Right ventricle myocardium superior (tissue), 1 donor: ENCODE measurements around the gene SIGLEC15. TPM values are rescaled to one million over a fixed set of nuclear protein-coding genes. Genes with fewer than 3 reads are reported as not detected.
A peak's percentile ranks its signal among the peaks of the same experiment; 100 is the strongest.
"Not testable (repeated sequence)": the region's sequence is repeated elsewhere in the genome, so short reads cannot be mapped to it uniquely, and the experiment has no call there.

Source experiments
- ATAC-seq: fragments of 200-7000 bp; cut with Tn5 transposase; one replicate; pipeline ENCODE4 v1.9.1; 2020; ENCODE audit warnings: mild to moderate bottlenecking; ENCODE audit not compliant: poor library complexity
- DNase-seq: peaks from one replicate; pipeline ENCODE4 v3.0.0-alpha.2; 2020
- intact Hi-C: fragments of 100-400 bp; cut with DNase I; formaldehyde crosslinking; loops from one replicate; pipeline ENCODE4 v1.11.2; 2022
- total RNA-seq: library from RNA; stranded (reverse); fragmentation: NEBNext Ultra II Directional; extraction: Animal tissue kit (Norgen Biotek cat#: 25700); gene quantifications from one replicate; pipeline ENCODE4 v1.2.1, GENCODE V29; 2021
- donor health status: DM: no; HTN: yes; CAD: no; lungs with severe emphysema.

Gene SIGLEC15
- total RNA-seq, 1 donor from 2014 or later, result not detected

DNA sequence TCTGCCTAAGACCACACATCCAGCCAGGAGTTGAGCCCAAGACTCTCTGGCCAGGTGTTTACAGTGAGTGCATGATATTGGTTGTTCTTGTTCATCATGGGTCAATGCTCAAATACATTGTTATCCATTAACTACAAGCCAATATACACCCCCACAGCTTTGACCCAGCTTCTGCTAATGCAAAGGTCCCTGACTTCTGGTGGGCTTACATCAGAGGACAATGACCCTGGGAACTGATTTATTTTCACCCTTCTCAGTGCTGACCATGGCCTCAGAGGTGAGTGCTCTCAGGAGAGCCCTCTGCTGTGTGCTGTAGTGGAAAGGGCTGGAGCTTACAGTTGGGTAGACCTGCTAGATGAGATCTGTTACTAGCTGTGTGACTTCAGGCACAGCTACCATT is 10.7 kb upstream of the SIGLEC15 start:
- intact Hi-C loops, DNase-seq, ATAC-seq: not testable (repeated sequence)

DNA sequence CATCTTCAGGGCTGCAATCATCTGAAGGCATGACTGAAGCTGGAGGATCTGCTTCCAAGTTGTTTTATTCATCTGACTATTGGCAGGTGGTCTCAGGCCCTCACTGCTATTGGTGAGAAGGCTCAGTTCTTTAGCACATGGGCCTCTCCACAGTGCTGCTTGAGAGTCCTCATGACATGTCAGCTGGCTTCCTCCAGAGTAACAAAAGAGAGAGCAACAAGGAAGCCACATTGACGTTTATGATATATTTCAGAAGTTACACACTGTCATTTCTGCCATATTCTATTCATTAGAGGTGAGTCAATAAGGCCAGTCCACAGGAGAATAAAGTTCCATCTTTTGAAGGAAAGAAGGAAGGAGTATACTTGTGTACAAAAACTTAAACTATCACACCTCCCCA is 7.9 kb upstream of the SIGLEC15 start:
- no peak for ATAC-seq
- intact Hi-C loops, result no loop called here
- DNase-seq, result no peak

DNA sequence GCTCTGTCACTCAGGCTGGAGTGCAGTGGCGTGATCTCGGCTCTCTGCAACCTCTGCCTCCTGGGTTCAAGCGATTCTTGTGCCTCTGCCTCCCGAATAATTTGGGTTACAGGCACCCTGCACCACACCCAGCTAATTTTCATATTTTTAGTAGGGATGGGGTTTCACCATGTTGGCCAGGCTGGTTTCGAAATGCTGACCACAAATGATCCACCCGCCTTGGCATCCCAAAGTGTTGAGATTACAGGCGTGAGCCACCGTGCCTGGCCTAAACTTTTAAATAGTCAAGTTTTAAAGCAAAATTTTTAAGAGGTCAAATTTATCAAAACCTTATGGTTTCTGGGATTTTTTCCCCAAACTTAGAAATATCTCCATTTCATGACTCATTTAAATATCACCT is 6.7 kb upstream of the SIGLEC15 start:
- intact Hi-C loops, result not testable (repeated sequence)

DNA sequence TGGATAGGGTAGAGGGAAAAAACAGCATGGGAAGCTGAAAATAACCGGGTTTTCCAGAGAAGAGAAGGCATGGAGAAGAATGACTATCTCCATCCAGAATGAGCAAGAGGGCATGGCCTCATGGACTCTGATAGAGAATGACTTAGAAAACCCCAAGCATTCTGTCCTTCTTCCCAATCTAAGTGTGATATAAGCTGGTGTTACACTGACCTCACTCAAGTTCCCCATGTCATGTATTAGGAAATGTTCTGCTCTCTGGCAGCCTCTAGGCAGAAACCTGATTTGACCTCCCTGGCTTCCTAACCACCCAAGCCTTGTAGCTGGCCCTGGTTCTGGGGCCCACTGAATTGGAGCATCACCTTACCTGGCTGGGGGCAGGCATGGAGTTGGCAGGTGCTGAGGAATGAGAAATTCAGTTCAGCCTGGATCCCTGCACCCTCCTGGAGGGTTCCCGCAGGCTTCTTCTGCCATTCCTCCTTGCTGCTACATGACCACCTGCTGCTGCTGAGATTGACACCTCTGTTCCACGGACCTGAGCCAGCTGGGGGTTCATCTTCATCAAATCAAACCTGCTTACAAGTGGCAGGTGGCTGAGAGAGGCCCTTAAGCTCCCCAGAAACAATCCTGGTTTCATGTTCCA is 5.2 kb upstream of the SIGLEC15 start:
- intact Hi-C loops, result no loop called here

More for the DNA sequence above, 6.7 kb upstream of the SIGLEC15 start:
- ATAC-seq, DNase-seq: not testable (repeated sequence)

DNA sequence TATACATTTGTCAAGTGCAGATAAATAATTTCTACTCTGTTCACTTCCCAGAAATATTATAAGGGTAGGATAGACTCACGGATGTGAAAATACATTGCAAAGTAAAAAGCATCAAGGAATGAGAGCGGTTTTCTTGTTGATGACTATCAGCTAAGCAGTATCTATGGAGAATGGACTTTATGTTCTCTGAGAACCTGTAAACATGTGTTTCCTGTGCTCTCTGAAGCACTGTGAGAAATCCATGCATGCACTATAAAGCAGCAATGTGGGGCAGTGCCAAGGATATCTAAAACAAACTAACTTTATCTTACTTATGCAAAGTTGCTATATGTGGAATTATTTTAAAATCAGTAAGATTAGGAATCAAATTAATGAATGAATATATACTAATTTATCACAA is 4.4 kb upstream of the SIGLEC15 start:
- intact Hi-C loops, result no loop called here
- ATAC-seq, result no peak
- no peak for DNase-seq

More for the DNA sequence above, 5.2 kb upstream of the SIGLEC15 start:
- ATAC-seq (no peak), DNase-seq (no peak)

DNA sequence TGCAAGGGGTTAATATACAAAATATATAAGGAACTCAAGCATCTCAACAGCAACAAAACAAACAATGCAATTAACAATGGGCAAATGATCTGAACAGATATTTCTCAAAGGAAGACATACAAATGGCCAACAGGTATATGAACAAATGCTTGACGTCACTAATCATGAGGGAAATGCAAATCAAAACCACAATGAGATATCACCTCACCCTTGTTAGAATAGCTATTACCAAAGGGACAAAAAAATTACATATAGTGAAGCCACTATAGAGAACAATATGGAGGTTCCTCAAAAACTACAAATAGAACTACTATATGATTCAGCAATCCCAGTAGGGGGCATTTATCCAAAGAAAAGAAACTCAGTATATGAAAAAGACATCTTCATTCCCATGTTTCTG is 3.8 kb upstream of the SIGLEC15 start:
- DNase-seq, result no peak
- intact Hi-C loops, result no loop called here
- ATAC-seq, result no peak

DNA sequence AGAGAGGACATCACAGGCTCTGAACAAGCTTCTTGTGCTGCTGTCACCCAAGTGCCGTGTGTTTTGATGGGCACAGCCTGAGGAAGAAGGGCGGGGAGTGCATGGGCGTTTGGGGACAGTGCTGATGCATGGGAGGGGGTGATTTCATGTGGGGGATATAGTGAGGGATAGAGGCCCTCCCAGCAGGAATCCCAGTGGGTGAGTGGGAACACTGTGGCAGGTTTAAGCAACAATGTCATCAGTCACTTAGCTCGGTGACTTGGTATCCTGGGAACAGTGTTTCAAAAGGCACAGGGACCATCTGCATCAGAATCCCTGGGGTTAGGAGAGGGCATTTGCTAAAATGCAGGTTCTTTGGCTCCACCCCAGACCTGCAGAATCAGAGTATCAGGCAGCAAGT is 609 bp downstream of the SIGLEC15 start:
- DNase-seq, result no peak
- no peak for ATAC-seq
- intact Hi-C loops, result no loop called here

DNA sequence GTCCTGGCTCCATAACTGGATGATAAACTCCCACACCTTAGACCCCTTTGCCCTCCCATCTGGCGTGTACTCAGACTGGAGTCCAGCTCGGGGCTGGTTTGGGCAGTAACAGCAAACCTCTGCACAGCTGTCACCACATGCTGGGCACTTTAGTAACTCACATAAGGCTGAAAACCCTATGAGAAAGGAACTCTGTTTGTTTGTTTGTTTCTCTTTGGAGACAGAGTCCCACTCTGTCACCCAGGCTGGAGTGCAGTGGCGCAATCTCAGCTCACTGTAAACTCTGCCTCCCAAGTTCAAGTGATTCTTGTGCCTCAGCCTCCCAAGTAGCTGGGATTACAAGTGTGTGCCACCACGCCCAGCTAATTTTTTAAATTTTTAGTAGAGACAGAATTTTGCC is 1.2 kb downstream of the SIGLEC15 start:
- DNase-seq, ATAC-seq, intact Hi-C loops: not testable (repeated sequence)

DNA sequence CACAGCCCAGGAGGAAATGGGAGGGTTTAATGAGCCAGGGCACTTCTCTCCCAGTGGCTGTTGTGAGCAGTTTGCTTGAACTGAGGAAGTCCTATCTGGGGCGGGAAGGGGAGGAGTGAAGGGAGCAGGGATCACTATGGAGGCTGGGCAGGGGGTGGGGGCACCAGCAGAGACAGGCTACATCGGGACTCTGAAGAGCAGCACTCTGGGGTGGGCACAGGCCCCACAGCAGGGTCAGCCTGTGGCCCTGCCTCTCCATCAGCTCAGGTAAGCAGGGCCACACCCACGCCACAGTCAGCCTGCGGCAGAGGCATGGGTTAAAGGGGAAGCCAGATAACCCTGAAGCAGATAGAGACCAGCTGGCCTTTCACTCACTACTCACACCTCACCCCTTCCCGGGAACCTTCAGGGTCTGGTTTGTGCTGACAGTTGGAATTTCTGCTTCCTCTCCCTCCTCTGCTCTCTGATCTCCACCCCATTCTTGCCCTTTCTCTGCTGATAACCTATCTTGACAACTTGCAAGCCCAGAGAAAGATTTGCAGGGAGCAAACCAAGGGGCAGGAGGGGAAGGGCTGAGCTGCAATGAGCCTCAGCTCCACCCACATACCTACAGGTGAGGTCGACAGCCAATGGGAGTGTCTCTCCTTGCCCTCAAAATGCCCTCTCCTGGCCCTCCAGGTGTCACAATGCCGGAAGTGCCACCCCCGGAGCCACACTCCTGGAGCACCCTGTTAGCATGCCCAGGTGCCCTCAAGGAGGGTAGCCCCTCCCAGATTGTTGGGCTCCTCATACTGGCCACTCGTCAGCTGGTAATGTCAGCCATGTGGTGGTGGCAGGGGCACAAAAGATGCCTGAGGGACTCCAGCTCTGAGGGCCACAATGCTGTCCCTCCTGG is 3.7 kb downstream of the SIGLEC15 start:
- DNase-seq (no peak), ATAC-seq (peak; percentile 78)
- intact Hi-C loops, result no loop called here

DNA sequence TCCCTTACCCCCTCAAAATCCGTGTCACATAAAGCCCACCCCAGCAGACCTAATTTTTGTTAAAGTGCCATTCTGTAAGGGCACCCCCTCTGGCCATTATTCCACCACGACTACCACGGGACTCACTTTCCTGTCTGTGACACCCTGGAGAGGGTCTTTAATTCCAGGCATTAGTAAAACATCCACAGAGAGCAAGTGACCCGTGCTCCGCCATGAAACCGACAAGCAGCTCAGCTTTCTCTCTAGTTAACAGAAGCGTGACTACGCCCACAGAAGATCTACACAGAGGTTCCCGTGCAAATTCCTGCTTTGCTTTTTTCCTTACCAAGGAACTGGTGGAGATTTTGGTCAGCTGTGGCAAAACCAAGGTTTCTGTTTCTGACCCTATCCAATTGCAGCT is 4.4 kb downstream of the SIGLEC15 start:
- DNase-seq (no peak), ATAC-seq (no peak)
- intact Hi-C loops, result no loop called here

DNA sequence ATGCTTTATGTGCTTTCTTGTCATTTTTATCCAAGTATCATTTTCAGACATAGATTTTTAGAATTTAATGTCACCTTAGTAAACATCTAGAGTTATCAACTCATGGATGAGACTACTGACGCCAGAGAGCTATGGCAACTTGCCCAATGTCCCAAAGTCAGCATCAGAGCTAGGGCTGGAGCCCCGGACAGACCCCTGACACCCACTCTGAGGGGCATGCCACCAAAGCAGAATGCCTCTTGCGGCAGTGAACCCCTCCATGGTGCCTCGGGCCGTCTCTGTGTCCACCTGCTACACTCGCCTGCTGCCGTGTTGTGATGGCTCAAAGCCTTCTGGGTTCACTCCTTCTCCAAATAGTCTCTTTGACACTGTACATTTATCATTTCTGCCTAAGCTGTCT is 5.4 kb downstream of the SIGLEC15 start:
- intact Hi-C loops, result no loop called here
- ATAC-seq, result no peak
- no peak for DNase-seq

DNA sequence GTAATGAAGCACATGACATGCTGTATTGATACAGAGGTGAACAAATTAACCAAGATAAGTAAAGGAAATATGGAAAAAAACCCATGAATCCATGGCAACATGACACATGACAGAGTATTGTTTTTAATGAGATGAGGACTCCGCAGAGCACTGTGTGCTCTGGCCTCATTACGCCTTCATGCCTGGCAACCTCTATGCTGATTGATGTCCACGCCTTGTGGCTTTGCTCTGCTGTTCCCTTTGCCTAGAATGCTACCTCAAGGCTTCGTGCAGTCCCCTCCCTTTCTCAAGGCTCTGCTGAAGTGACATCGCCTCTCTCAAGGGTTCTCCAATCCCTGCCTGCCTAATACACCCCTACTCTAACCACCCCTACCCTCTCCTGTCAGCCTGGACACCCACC is 8.4 kb downstream of the SIGLEC15 start:
- ATAC-seq, result no peak
- intact Hi-C loops, result no loop called here
- no peak for DNase-seq

DNA sequence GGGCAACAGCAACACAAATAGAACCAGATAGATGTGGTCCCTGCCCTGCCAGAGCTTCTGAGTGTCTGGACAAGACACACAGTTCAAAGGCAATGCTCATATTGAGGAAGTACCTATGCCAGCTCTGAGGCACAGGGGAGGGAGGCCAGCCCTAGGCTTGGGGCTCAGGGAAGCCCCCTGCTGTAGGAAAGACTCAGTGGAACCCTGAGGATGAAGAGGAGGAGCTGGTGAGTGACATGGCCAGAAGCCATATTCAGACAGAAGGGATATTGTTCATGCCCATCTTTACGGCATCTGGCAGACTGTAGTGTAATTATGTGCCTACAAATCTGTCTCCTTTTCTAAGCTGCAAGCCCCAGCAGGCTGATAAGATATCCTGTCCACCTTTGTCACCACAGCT is 8.8 kb downstream of the SIGLEC15 start:
- DNase-seq, result no peak
- intact Hi-C loops, result no loop called here
- no peak for ATAC-seq

DNA sequence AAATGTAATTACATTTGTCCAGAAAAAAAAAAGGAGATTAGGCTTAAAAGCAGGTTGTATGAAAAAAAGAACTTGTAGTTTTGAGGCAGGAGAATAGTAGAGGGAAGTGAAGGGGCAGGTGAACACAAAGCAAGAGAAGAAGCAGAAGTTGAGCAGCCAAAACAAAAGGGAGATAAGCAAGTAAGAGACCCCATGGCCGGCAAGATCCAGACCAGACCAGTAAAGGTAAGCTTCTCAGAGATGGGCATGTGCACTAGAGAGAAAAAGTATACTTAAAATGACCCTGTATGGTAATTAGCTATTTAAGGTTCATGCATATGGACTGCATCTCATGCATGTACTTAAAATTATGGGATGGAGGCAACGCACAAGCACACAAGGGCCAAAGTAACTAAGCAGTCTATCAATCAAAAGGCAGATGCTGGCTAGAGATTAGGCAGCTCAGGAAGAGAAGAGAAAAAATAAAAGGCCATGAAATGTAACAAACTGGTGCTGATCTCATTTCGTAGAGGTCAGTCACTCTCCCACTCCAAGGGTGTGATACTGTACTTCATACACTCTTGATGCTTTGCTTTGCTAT is 9.7 kb downstream of the SIGLEC15 start:
- no peak for DNase-seq
- intact Hi-C loops, result no loop called here
- ATAC-seq, result no peak

DNA sequence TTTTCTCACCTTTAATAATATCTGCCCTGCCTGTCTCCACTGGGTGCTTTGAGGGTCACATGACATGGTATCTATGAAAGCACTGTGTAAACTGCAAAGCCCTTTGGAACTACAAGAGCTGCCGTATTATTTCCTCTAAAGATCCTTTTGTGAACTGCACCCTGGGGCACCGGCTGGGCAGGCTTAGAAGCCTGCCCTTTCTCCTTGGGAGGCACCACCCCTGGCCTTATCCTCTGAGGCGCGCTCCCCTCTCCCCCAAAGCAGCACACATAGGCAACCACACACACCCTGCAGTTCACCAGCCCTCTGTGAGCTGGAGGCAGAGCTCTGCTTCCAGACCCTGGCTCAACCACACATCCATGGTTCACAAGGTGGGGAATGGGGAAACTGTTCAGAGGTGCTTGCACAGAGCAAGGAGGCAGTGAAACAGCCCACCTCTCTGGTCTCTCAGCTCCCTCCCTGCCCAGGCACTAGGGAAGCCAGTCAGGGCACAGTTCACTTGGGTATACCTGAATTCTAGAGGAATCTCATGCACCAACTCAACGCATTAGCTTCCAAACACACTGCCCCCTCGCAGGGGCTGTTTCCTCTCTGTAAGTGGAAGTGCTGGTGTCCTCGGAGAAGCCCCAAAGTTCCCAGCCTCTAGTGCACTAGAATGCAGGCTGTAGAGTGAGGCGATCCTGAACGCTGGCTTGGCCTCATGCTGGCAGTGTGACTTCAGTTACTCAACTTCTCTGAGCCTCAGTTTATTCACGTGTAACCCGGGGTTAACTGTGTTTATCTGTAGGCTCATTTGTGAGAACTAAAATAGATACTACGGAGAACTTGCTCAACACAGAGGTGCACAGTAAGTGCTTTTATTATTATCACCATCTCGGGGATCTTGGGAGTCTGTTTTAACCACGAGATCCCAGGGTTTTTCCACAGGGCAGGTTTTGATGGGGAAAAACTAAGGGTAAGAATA is 11.0 kb downstream of the SIGLEC15 start:
- DNase-seq, result no peak
- no peak for ATAC-seq
- intact Hi-C loops, result no loop called here

DNA sequence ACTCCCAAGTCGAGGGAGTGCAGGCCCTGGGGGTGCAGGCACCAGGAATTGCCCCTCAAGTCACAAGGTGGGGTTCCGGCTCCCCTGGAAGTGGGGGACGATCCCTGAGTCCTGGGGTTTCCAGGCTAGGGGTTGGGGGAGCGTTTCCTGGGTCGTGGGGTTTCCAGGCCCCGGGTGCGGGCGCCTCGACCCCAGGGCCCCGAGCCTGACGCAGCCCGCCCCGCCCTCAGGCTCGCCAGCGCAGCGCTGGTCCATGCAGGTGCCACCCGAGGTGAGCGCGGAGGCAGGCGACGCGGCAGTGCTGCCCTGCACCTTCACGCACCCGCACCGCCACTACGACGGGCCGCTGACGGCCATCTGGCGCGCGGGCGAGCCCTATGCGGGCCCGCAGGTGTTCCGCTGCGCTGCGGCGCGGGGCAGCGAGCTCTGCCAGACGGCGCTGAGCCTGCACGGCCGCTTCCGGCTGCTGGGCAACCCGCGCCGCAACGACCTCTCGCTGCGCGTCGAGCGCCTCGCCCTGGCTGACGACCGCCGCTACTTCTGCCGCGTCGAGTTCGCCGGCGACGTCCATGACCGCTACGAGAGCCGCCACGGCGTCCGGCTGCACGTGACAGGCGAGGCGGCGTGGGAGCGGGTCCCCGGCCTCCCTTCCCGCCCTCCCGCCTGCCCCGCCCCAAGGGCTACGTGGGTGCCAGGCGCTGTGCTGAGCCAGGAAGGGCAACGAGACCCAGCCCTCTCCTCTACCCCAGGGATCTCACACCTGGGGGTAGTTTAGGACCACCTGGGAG is 12.0 kb downstream of the SIGLEC15 start:
- peak; percentile 78 for ATAC-seq
- peak; percentile 70 for DNase-seq
- intact Hi-C loops, result loop anchor here (2.0 kb wide), 1 partner anchor 115 kb away; no protein-coding TSS in a partner anchor

DNA sequence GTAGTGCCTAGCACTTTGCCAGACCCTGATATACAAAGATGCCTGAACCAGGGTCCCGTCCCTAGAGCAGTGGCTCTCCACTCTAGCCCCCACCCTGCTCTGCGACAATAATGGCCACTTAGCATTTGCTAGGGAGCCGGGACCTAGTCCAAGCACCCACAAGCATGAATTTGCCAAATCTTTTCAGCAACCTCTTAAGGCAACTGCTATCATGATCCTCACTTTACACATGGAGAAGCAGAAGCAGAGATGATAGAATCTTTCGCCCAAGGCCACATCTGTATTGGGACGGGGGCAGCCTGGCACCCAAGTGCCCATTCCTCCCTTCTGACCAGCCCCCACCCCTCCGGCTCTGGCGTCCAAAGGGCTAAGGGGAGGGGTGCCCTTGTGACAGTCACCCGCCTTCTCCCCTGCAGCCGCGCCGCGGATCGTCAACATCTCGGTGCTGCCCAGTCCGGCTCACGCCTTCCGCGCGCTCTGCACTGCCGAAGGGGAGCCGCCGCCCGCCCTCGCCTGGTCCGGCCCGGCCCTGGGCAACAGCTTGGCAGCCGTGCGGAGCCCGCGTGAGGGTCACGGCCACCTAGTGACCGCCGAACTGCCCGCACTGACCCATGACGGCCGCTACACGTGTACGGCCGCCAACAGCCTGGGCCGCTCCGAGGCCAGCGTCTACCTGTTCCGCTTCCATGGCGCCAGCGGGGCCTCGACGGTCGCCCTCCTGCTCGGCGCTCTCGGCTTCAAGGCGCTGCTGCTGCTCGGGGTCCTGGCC is 13.0 kb downstream of the SIGLEC15 start:
- ATAC-seq (peak; percentile 59), DNase-seq (peak; percentile 57)
- intact Hi-C loops, result loop anchor here (2.0 kb wide), 1 partner anchor 116 kb away; no protein-coding TSS in a partner anchor
